HG02798 (cell line): ENCODE measurements around the gene SPIN2B.
"Not testable (repeated sequence)": the region's sequence is repeated elsewhere in the genome, so short reads cannot be mapped to it uniquely, and the experiment has no call there.

Experiments
- ATAC-seq: cut with Tn5 transposase; IDR thresholded peaks from one replicate; pipeline ENCODE4 v1.9.1; 2021; ENCODE audit warnings: mild to moderate bottlenecking; ENCODE audit not compliant: unreplicated experiment, poor library complexity

Gene SPIN2B

DNA sequence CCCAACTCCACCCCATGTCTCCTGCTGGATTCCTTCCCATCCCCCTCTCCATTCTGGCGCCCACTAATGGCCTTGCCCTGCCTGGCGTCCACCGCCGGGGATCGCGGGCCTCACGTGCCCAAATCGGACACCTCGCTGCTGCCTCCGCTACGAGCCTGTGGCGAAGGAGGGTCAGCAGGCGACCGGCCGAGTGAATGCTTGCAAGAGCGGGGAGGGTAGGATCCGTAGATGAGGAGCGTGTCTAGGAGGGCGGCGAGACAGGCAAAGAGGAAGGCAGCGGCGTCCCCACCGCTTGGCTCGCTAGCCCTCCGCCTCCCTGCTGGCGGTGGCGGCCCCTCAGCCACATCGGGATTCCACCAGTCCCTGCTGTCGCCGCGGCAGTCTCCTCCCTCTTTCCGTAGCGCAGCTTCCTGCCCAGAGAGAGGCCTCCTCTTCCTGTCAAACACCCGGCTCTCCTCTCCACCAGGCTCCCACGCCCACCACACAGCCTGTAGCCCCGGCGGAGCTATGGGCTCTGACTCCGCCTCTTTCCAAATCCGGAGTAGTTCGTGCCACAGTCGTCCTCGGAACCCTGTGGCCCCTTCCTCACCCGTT is at the start of gene SPIN2B:
TSS of gene SPIN2B (minus strand) at position 387 of the 594 bp plus-strand sequence.
- peak; percentile 100 for ATAC-seq

DNA sequence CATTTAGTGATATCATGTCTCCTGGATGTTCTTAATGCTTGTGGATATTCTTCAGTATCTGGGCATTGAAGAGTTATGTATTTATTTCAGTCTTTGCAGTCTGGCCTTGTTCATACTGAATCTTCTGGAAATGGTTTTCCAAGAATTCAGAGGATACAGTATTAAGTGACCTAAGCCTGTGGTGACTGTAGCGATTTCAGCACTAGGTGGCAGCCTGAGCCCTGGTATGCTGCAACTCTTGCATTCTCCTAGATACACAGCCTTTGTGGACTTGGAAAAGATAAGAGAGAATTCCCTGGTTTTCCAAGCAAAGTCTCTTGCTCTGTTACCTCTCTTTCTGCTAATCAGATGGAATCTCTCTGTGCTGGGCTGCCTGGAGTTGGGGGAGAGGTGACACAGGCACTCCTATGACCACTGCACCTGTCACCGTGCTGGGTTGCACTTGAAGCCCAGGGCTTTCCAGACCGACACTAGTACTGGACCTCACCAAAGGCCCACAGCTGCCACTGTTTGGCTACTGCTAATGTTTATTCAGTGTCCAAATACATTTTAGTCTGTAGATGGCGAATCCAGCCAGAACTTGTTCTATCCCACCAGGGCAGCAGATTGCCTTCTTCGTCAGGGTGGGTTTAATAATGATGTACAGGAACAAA is 35.2 kb upstream of the SPIN2B start:
- no peak for ATAC-seq

DNA sequence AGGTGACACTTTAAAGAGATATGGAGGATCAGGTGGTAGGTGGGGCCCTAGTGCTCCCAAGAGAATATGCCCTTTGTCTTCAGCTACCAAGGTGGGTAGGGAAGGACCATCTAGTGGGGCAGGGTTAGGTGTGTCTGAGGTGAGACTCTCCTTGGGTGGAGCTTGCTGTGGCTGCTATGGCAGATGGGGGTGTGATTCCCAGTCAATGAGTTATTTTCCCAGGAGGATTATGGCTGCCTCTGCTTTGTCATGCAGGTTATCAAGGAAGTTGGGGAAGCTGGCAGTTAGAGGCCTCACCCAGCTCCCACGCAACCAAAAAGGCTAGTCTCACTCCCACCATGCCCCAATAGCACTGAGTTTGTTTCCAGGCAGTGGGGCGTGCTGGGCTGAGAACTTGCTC is 33.8 kb upstream of the SPIN2B start:
- ATAC-seq, result no peak

DNA sequence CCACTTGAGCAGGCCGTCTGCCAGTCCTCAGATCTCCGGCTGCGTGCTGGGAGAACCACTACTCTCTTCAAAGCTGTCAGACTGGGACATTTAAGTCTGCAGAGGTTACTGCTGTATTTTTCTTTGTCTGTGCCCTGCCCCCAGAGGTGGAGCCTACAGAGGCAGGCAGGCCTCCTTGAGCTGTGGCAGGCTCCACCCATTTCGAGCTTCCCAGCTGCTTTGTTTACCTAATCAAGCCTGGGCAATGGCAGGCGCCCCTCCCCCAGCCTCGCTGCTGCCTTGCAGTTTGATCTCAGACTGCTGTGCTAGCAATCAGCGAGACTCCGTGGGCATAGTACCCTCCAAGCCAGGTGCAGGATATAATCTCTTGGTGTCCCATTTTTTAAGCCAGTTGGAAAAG is 30.9 kb upstream of the SPIN2B start:
- not testable (repeated sequence) for ATAC-seq

DNA sequence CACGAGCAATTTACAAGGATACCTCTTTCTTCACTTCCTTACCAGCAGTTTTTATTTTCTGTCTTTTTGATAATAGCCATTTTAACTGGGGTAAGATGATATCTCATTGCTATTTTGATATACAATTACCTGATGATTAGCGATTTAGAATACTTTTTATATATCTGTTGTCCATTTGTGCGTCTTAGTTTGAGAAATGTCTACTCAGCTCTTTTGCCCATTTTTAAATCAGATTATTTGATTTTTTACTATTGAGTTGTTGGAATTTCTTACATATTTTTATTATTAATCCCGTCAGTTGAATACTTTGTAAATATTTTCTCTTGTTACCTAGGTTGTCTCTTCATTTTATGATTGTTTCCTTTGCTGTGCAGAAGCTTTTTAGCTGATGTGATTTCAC is 17.3 kb upstream of the SPIN2B start:
- no peak for ATAC-seq

DNA sequence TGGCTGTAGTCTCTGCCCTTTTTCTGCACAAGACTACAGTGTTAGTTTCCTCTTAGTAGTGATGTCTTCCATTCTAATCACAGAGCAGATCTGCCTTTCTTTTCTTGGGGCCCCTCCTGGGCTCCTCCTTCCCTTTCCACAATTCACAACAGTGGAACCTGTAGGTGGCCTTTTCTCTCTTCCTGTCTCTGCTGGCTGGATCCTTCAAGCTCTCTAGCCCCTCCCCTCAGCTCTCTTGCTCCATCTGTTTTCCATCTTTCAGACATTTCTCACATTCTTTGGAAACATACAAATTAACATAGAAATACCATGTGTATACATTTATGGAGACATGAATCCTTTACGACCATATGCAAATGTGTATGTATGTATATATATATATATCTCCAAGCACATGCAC is 16.2 kb upstream of the SPIN2B start:
- ATAC-seq, result no peak

DNA sequence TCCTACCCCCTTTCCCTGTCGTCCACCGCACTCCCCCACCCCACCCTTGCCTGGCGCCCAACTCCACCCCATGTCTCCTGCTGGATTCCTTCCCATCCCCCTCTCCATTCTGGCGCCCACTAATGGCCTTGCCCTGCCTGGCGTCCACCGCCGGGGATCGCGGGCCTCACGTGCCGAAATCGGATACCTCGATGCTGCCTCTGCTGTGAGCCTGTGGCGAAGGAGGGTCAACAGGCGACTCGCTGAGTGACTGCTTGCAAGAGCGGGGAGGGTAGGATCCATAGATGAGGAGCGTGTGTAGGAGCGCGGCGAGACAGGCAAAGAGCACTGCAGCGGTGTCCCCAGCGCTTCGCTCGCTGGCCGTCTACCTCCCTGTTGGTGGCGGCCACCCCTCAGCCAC is 15.7 kb upstream of the SPIN2B start, which contains the start of gene SPIN2A:
TSS of gene SPIN2A (minus strand) at position 325 of the 400 bp plus-strand sequence. CDS start 800 bp downstream, outside the sequence.
- not testable (repeated sequence) for ATAC-seq

DNA sequence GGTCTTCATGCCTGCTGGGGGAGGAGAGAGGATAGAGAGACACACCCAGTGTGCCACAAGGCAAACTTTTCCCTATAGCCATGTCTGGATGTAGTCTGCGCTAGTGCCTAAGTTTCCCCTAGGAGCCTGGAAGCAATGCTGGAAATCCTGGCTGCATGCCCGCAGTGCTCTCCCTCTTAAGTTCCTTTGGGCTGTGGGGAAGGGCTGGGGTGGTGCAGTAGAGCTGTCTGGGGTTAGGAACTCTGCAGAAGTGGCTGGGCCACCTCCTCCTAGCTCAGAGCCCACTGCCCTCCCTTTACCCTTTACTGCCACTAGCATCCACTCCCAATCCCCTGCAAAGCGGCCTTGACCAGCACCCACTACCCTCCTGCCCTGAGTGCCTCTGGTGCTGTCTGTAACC is 15.2 kb upstream of the SPIN2B start:
- not testable (repeated sequence) for ATAC-seq

DNA sequence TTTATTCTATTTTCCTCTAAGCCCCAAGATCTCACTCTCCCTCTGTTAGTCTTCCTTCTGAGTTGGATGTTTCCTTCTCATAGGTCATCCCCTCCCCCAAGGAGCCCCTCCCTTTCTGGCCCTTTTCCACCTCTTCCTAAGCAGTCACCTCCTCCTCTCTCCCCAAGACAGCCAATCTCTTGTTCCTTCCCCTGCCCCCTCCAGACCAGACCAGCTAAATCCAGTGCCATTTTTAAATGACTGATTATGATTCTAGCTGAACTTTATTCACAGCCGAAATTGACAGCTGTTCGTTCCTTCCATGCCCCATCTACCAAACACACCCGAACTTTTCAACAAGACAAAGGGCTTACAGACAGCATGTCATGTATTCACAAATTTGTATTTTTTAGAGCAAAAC is 13.9 kb upstream of the SPIN2B start:
- no peak for ATAC-seq

DNA sequence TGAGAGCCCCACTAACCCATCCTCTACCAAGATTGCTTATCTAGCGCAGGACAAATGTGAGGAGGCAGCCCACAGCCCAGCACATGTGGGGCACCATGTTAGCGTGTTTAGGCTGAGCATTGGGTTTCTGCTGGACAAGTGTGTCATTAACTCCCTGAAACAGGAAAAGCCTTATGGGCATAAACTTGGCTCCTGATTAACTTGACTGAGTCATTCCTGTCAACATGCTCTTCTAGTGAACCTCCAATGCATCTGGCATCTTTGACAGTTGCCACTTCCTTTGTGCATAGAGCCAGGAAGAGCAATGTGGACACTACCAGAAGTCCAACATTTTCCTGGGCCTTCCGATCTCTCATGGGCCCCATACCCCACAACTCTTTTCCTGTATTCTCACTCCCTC is 13.4 kb upstream of the SPIN2B start:
- no peak for ATAC-seq

DNA sequence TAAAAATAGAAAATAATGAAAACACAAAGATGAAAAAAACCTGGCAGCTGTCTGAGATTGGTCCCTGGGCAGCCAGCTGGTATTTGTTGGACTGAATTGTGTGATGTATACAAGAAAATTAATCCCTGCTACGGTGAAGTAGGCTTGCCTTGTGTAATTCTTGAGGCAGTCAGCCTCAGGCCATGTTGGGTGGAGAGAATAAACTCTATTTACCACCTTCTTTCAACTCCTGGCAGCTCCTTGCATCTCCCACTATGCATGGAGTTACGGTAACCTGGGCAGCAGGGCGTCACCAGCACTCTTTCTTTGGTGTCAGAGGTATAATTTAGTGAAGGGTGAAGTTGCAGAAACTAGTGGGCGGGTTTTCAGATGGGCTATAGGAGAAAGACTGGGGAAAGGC is 12.4 kb upstream of the SPIN2B start:
- ATAC-seq, result no peak

DNA sequence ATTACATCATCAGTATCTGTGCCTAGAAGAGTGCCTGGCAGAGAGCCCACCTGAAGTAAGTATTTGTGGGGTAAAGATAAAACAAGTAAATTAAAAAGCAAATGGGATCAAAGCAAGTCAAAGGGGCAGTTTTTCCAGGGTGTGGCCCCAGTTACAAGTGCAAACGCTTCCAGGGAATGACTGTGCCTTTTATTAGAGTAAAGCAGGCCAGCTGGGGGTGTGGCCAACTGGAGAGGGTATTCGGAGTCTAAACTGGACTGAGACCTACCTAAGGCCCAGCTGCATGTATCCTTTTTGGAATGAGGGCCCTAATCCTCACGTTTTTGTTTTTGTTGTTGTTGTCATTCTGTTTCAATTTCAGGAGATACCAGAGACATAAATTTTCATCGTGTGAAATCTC is 11.9 kb upstream of the SPIN2B start:
- ATAC-seq, result not testable (repeated sequence)

DNA sequence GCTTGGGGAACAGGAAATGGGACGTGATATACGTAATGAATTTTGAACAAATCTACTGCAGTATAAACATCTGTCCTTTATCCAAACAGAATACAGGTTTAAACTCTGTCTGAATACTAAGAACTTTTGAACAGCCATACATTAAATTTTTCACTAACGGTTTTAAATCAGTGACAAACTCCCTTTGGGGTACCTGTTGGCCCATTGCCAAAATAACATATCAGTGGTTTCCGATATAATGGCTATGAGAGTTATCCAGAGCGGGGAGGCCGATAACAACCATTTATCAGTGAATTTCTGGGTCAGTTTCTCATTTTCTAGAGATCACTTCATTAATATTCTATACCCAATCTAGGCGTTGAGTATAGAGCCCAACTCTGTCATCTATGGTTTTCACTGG is 10.7 kb upstream of the SPIN2B start:
- no peak for ATAC-seq

DNA sequence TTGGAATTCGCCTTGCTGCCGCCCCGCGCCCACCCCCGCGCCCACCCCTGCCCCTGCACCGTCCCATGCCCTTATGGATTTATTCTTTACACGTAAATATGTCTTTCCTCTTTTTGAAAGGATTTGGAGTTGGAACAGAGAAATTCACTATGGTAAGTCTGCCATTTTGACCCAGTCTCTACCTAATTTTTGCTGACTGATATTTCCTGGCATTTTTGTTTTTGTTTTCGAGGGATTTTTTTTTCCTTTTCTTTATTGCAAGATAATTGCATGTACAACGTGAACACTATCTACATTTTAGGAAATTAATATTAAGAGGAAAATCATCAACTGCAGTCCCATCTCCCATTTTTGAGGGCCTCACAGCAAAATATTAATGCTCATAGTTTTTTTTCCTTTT is 468 bp upstream of the SPIN2B start:
- no peak for ATAC-seq

DNA sequence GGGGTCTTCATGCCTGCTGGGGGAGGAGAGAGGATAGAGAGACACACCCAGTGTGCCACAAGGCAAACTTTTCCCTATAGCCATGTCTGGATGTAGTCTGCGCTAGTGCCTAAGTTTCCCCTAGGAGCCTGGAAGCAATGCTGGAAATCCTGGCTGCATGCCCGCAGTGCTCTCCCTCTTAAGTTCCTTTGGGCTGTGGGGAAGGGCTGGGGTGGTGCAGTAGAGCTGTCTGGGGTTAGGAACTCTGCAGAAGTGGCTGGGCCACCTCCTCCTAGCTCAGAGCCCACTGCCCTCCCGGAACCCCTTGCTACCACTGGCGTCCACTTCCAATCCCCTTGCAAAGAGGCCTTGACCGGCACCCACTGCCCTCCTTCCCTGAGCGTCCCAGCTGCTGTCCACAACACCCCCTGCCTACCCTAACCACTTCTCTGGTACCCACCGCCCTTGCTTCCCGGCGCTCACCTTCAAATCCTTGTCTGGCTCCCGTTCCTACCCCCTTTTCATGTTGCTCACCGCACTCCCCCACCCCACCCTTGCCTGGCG is 658 bp downstream of the SPIN2B start:
- ATAC-seq, result not testable (repeated sequence)

DNA sequence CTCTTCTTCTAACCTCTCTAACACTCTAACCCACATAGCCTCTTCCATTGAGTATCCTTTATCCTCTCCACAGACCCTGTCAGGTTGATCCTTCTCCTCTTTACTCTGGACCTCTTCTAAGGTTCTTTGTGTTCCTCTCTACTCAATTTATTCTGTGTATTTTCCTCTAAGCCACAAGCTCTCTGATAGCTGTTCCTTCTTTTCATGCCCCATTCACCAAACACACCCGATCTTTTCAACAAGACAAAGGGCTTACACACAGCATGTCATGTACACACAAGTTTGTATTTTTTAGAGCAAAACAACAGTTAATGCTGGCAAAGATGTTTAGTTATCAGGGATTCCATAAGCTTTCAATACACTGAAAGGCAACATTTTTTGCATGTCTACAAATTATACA is 1.9 kb downstream of the SPIN2B start:
- ATAC-seq, result no peak

DNA sequence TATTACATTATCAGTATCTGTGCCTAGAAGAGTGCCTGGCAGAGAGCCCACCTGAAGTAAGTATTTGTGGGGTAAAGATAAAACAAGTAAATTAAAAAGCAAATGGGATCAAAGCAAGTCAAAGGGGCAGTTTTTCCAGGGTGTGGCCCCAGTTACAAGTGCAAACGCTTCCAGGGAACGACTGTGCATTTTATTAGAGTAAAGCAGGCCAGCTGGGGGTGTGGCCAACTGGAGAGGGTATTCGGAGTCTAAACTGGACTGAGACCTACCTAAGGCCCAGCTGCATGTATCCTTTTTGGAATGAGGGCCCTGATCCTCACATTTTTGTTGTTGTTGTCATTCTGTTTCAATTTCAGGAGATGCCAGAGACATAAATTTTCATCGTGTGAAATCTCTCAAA is 3.8 kb downstream of the SPIN2B start:
- not testable (repeated sequence) for ATAC-seq

DNA sequence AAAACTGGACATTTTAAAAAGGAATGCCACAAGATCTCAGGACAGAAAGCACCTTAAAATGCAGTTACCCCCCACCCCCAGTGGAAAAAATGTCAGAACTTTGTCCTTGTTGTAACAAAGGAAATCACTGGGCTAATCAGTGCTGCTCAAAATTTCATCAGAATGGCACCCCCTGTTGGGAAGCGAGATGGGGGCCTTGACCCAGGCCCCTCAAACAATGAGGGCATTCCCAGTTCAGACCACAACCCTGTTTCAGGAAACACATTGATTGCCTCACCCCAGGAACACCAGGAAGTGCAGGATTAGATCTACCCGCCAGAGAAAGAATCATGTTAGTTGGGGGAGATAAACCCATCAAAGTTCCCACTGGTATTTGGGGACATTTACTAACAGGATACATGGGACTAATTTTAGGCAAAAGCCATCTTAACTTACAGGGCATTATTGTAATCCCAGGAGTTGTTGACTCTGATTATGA is 16.4 kb downstream of the SPIN2B start:
- ATAC-seq, result no peak

DNA sequence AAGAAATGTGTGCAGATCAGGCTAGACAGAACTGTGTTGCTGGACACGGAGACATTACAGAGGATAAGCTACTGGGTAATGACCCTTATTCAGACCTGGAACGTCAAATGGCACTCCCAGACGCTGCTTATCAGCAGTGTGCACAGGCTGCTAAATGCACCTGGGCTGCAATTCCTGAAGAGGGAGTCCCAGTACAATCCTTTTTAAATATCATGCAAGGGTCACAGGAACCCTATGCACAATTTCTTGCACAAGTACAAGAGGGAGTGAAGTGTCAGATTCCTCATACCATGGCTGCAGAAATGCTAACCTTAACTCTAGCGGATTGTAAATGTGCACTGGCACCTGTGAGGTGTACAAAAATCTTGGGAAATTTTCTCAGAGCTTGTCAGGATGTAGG is 16.9 kb downstream of the SPIN2B start:
- no peak for ATAC-seq

DNA sequence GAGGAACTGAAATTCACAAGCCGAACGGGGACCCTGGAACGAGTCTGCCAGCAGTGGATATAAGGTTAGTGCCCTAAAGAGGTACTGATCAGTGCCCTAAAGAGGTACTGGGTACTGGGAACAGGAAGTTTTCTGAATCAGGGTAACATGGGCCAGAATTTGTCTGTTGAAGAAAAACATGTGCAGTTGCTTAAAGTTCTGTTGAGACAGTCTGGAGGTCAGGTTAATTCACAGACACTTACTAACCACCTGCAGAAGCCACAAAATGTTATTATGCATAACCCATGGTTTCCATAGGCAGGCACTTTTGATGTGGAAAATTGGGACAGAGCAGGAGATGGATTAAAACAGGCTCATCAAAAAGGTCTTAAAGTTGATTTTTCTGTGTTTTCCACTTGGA is 17.9 kb downstream of the SPIN2B start:
- ATAC-seq, result no peak

DNA sequence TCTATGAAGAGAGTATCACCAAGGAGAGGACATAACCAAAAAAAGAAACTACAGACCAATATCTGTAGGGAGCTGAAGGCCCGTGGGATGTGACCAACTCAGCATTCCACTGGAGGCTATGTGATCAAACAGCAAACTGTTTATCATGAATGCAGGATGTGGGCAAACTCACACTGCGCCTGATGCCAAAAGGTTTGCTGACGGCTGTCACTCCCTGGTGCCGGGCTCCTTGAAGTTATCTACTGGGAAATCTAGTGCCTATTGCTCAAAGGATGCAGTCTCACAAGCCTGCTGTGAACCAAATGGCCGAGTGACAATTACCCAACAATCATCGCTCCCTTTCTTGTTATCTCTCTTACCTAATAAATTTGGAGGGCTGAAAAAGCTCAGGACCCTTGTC is 18.4 kb downstream of the SPIN2B start:
- not testable (repeated sequence) for ATAC-seq

DNA sequence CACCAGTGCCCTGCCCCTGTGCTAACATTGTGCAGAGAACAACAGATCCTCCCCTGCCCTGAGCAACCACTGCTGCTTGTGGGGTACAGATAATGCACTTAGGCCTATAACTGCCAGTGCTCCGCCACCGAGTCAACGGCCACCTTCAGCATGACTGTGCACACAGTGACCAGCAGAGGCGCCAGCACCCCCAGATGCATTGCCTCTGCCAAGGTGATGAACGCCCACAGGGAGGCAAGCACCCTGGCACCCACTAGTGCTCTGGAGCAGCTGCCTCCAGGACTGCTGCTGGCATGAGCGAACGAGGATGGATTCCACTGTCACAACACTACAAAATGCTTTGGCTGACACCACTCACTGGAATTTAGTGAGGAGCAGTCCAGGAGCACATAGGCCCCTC is 38.2 kb downstream of the SPIN2B start:
- ATAC-seq, result no peak
